Measurements from ENCODE around the gene CENPE.
"Not testable (repeated sequence)": the region's sequence is repeated elsewhere in the genome, so short reads cannot be mapped to it uniquely, and the experiment has no call there.

CENPE gene

DNA sequence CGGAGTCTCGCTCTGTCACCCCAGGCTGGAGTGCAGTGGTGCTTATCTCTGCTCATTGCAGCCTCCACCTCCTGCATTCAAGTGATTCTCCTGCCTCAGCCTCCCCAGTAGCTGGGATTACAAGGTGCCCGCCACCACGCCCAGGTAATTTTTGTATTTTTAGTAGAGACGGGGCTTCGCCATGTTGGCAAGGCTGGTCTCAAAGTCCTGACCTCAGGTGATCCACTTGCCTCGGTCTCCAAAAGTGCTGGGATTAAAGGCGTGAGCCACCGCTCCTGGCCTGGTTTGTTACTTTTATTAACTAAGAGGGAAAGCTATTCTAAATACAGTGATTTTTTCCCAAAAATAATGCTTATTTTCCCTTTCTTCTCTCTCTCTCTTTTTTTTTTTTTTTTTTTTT is 866 bp upstream of the CENPE start:
- no peak for DNase-seq (ENCODE audit: low read depth)
- peak overlapping the region; percentile 87 for H3K4me3 ChIP-seq (ENCODE audit: low read depth, low read length)

GRCh38 chr4:103197765-103198110 is 405 bp downstream of the CENPE start:
- DNase-seq (ENCODE audit: low read depth), result no peak
- H3K4me3 ChIP-seq (ENCODE audit: low read depth, low read length), result peak overlapping the region; percentile 87
- TF ChIP-seq CTCF (IDR thresholded peaks at IDR 0.05; ENCODE audit: control insufficient read depth, extremely low read depth, insufficient read depth), result no peak

More for the DNA sequence above, 866 bp upstream of the CENPE start:
- no peak for TF ChIP-seq CTCF (IDR thresholded peaks at IDR 0.05; ENCODE audit: control insufficient read depth, extremely low read depth, insufficient read depth)

DNA sequence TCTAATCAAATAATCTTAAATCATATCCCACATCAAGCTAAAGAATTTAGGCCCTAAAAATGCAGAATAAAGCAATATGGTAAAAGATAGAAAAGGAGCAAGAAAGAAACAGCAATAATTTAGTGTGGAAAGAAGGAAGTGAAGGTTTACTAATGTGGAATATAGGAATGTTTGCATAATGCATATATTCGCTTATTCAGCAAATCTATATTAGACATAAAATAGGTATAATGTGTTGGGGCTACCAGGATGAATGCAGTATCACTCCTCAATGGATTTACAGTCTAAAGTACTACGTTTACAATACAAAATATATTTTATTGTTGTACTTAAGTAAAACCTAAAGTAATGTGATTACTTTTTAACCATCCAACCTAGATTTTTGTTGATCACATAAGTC is 4.7 kb downstream of the CENPE start:
- no peak overlapping the region for H3K4me3 ChIP-seq (ENCODE audit: low read depth, low read length)
- TF ChIP-seq CTCF (IDR thresholded peaks at IDR 0.05; ENCODE audit: control insufficient read depth, extremely low read depth, insufficient read depth), result no peak
- no peak for DNase-seq (ENCODE audit: low read depth)

DNA sequence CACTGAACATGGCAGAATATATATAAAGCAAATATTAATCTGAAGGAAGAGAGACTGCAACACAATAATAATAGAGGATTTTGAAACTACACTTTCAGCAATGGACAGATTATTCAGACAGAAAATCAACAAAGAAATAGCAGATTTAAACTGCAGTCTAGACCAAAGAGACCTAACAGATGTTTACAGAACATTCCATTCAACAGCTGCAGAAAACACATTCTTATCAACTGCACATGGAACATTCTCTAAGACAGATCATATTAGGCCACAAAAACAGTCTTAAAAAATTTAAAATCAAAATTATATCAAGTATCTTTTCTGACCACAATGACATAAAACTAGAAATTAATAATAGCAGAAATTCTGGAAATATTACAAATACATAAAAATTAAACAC is 27.1 kb downstream of the CENPE start:
- no peak overlapping the region for H3K4me3 ChIP-seq (ENCODE audit: low read depth, low read length)
- TF ChIP-seq CTCF (IDR thresholded peaks at IDR 0.05; ENCODE audit: control insufficient read depth, extremely low read depth, insufficient read depth), result no peak
- no peak for DNase-seq (ENCODE audit: low read depth)

DNA sequence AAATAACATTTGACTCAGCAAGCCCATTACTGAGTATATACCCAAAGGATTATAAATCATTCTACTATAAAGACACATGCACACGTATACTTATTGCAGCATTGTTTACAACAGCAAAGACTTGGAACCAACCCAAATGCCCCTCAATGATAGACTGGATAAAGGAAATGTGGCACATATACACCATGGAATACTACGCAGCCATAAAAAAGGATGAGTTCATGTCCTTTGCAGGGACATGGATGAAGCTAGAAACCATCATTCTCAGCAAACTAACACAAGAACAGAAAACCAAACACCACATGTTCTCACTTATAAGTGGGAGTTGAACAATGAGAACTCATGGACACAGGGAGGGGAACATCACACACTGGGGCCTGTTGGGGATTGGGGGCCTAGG is 28.4 kb downstream of the CENPE start:
- not testable (repeated sequence) for H3K4me3 ChIP-seq (ENCODE audit: low read depth, low read length); DNase-seq (ENCODE audit: low read depth)

DNA sequence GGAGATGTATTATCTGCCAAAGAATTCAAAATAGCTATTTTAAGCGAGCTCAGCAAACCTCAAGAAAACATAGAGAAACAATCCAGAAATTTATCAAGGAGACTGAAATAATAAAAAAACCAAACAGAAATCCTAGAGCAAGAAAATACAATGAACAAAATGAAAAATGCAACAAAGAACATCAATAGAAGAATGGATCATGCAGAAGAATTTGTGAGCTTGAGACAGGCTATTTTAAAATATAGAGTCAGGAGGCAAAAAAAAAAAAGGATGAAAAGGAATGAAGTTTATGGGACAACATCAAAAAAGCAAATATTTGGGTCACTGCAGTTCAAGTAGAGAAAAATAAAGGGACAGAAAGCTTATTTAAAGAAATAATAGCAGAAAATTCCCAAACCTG is 29.1 kb downstream of the CENPE start:
- no peak overlapping the region for H3K4me3 ChIP-seq (ENCODE audit: low read depth, low read length)
- no peak for TF ChIP-seq CTCF (IDR thresholded peaks at IDR 0.05; ENCODE audit: control insufficient read depth, extremely low read depth, insufficient read depth)
- DNase-seq (ENCODE audit: low read depth), result no peak

- TF ChIP-seq CTCF (IDR thresholded peaks at IDR 0.05; ENCODE audit: control insufficient read depth, extremely low read depth, insufficient read depth), result no peak
- no peak overlapping the region for H3K4me3 ChIP-seq (ENCODE audit: low read depth, low read length)
- DNase-seq (ENCODE audit: low read depth), result no peak
Observed at GRCh38 chr4:103162176-103162575, 36.0 kb downstream of the CENPE start.

DNA sequence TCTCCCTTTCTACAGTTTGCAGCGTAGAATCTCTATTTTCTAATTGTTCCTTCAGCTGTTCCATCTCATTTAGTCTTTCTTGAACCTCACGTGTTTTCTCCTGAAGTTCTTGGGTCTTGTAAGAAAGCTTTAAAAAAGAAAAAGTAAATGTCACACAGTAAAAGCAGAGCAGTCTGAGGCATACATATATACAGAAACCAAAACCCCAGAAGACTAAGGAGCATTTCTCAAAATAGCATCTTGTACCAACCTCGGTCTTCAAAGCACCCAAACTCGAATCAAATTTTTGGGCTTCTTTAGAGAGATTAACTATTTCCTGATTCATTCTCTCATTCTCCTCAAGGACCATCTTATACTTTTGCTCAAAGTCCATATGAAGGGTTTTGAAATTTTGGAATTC is 39.4 kb downstream of the CENPE start:
- no peak overlapping the region for H3K4me3 ChIP-seq (ENCODE audit: low read depth, low read length)
- no peak for DNase-seq (ENCODE audit: low read depth)
- TF ChIP-seq CTCF (IDR thresholded peaks at IDR 0.05; ENCODE audit: control insufficient read depth, extremely low read depth, insufficient read depth), result no peak
